IMR-90 (cell line): ENCODE measurements around the gene CTIF. TPM values are rescaled to one million over a fixed set of nuclear protein-coding genes. Genes with fewer than 3 reads are reported as not detected.

Experiments used
- ATAC-seq: fragments of 200-7000 bp; cut with Tn5 transposase; 2 replicates; pipeline ENCODE4 v1.9.1; 2020; ENCODE audit warnings: low read depth, mild to moderate bottlenecking, moderate library complexity
- BruUV-seq: library from RNA; stranded (reverse); fragments of 400-500 nt; replicated peaks from 2 replicates; lab custom pipeline; 2021; lab: Mats Ljungman, UMichigan
- CTCF ChIA-PET: fragments of 300-600 bp; formaldehyde crosslinking; extraction: SDS; loops from one replicate; lab custom pipeline; 2021; ENCODE audit warnings: antibody characterized with exemption; lab: Yijun Ruan, JAX
- POLR2A ChIA-PET: fragments of 300-600 bp; sonication (Branson Sonifier 250); formaldehyde crosslinking; loops from one replicate; lab custom pipeline; 2022; ENCODE audit warnings: antibody characterized with exemption; ENCODE audit not compliant: unreplicated experiment; lab: Charles Lee
- DNase-seq: peaks from one replicate; pipeline ENCODE4 v3.0.0; 2013
- H2AFZ ChIP-seq: replicated peaks from 2 replicates; pipeline ENCODE3; 2013; ENCODE audit warnings: low read length, mild to moderate bottlenecking; ENCODE audit not compliant: poor library complexity
- H2AK5ac ChIP-seq: 2 replicates; pipeline ENCODE4 v1.6.1; 2013; ENCODE audit warnings: low read depth, low read length, inconsistent platforms
- H2AK9ac ChIP-seq: replicated peaks from 2 replicates; pipeline ENCODE3; 2013; ENCODE audit warnings: mild to moderate bottlenecking, low read depth, low read length, moderate library complexity; ENCODE audit not compliant: poor library complexity
- H2BK120ac ChIP-seq: 2 replicates; pipeline ENCODE4 v1.6.1; 2013; ENCODE audit warnings: low read depth, low read length, inconsistent platforms
- H2BK15ac ChIP-seq: 3 replicates; pipeline ENCODE4 v1.6.1; 2013; ENCODE audit warnings: low read depth, low read length, inconsistent platforms
- H2BK20ac ChIP-seq: 2 replicates; pipeline ENCODE4 v1.6.1; 2013; ENCODE audit warnings: low read depth, mild to moderate bottlenecking, inconsistent platforms, low read length, moderate library complexity
- H2BK5ac ChIP-seq: 2 replicates; pipeline ENCODE4 v1.6.1; 2013; ENCODE audit warnings: mild to moderate bottlenecking, low read depth, low read length, inconsistent platforms; ENCODE audit not compliant: poor library complexity, severe bottlenecking
- H3K14ac ChIP-seq: replicated peaks from 2 replicates; pipeline ENCODE4 v1.6.1; 2013; ENCODE audit warnings: low read depth, low read length, inconsistent platforms
- H3K18ac ChIP-seq: 2 replicates; pipeline ENCODE4 v1.6.1; 2013; ENCODE audit warnings: low read depth, low read length, control low read depth
- H3K23ac ChIP-seq: 2 replicates; pipeline ENCODE4 v1.6.1; 2013; ENCODE audit warnings: low read depth, low read length, inconsistent platforms
- H3K27ac ChIP-seq: 2 replicates; pipeline ENCODE4 v1.5.1; 2013; ENCODE audit warnings: mild to moderate bottlenecking, control low read depth, low read length; ENCODE audit not compliant: insufficient read depth
- H3K27me3 ChIP-seq: 2 replicates; pipeline ENCODE4 v1.6.1; 2013; ENCODE audit warnings: low read length; ENCODE audit not compliant: control insufficient read depth, insufficient read depth
- H3K36me3 ChIP-seq: 2 replicates; pipeline ENCODE4 v1.6.1; 2013; ENCODE audit warnings: low read length, mixed read lengths; ENCODE audit not compliant: control insufficient read depth, insufficient read depth
- H3K4ac ChIP-seq: 2 replicates; pipeline ENCODE4 v1.6.1; 2013; ENCODE audit warnings: low read depth, low read length, inconsistent platforms
- H3K4me1 ChIP-seq: 2 replicates; pipeline ENCODE4 v1.6.1; 2013; ENCODE audit warnings: low read length, mixed read lengths; ENCODE audit not compliant: control insufficient read depth, insufficient read depth
- H3K4me2 ChIP-seq: 2 replicates; pipeline ENCODE4 v1.6.1; 2013; ENCODE audit warnings: low read depth, mild to moderate bottlenecking, control low read depth, low read length, moderate library complexity
- H3K4me3 ChIP-seq: 2 replicates; pipeline ENCODE4 v1.5.1; 2013; ENCODE audit warnings: low read depth, mild to moderate bottlenecking, control low read depth, low read length, moderate library complexity; ENCODE audit not compliant: insufficient read depth
- H3K56ac ChIP-seq: 2 replicates; pipeline ENCODE4 v1.6.1; 2013; ENCODE audit warnings: low read length, inconsistent platforms; ENCODE audit not compliant: insufficient read depth; ENCODE audit errors: extremely low read depth
- H3K79me1 ChIP-seq, 2 experiments: 2 replicates each; pipeline ENCODE4 v1.6.1; 2013; ENCODE audit warnings: low read length in 2 of 2, inconsistent platforms in 1 of 2, low read depth in 1 of 2
- H3K9ac ChIP-seq: 2 replicates; pipeline ENCODE4 v1.6.1; 2013; ENCODE audit warnings: low read depth, low read length, control low read depth
- H3K9me1 ChIP-seq: 2 replicates; pipeline ENCODE4 v1.6.1; 2013; ENCODE audit warnings: low read length, inconsistent platforms; ENCODE audit not compliant: insufficient read depth
- H3K9me3 ChIP-seq: 2 replicates; pipeline ENCODE4 v1.6.1; 2013; ENCODE audit warnings: low read length; ENCODE audit not compliant: control insufficient read depth, insufficient read depth
- H4K20me1 ChIP-seq: 2 replicates; pipeline ENCODE4 v1.6.1; 2013; ENCODE audit warnings: low read length, inconsistent platforms; ENCODE audit not compliant: insufficient read depth
- H4K5ac ChIP-seq: 2 replicates; pipeline ENCODE4 v1.6.1; 2013; ENCODE audit warnings: mild to moderate bottlenecking, low read depth, low read length, control low read depth
- H4K8ac ChIP-seq, 2 experiments: 2 replicates each; pipeline ENCODE4 v1.6.1; 2013; ENCODE audit warnings: low read depth in 2 of 2, low read length in 2 of 2, control low read depth in 1 of 2, inconsistent platforms in 1 of 2
- H4K91ac ChIP-seq: 2 replicates; pipeline ENCODE4 v1.6.1; 2013; ENCODE audit warnings: low read depth, low read length, inconsistent platforms; ENCODE audit not compliant: insufficient read depth
- BHLHE40 ChIP-seq: fragments of 150-350 bp; IDR thresholded peaks from 2 replicates; pipeline ENCODE4 v1.6.1; 2016; ENCODE audit warnings: mild to moderate bottlenecking, low read depth, low read length
- CEBPB ChIP-seq: IDR thresholded peaks from 2 replicates; pipeline ENCODE4 v1.6.1; 2012; ENCODE audit warnings: low read depth, low read length, improper control_type of control experiment
- CHD1 ChIP-seq: IDR thresholded peaks from 2 replicates; pipeline ENCODE4 v1.6.1; 2012; ENCODE audit warnings: low read depth, low read length, improper control_type of control experiment
- CTCF ChIP-seq: conservative IDR thresholded peaks from 2 replicates; pipeline ENCODE4 v1.5.1; 2012; ENCODE audit warnings: mild to moderate bottlenecking, low read depth, low read length, improper control_type of control experiment
- ELK1 ChIP-seq: fragments of 150-350 bp; IDR thresholded peaks from 2 replicates; pipeline ENCODE4 v1.6.1; 2016; ENCODE audit warnings: low read depth, mild to moderate bottlenecking, low read length, moderate library complexity, borderline replicate concordance
- FOS ChIP-seq: fragments of 150-350 bp; IDR thresholded peaks from 2 replicates; pipeline ENCODE4 v1.6.1; 2016; ENCODE audit warnings: low read depth, low read length
- MAFK ChIP-seq: IDR thresholded peaks from 2 replicates; pipeline ENCODE4 v1.6.1; 2012; ENCODE audit warnings: low read depth, low read length, improper control_type of control experiment
- MAZ ChIP-seq: IDR thresholded peaks from 2 replicates; pipeline ENCODE4 v1.6.1; 2012; ENCODE audit warnings: low read depth, mild to moderate bottlenecking, low read length, improper control_type of control experiment, moderate library complexity, borderline replicate concordance
- MXI1 ChIP-seq: IDR thresholded peaks from 2 replicates; pipeline ENCODE4 v1.6.1; 2012; ENCODE audit warnings: low read depth, mild to moderate bottlenecking, low read length, moderate library complexity, borderline replicate concordance
- NFE2L2 ChIP-seq: fragments of 150-350 bp; IDR thresholded peaks from 2 replicates; pipeline ENCODE4 v1.6.1; 2016; ENCODE audit warnings: low read depth, mild to moderate bottlenecking, low read length
- POLR2A ChIP-seq: IDR thresholded peaks from 2 replicates; pipeline ENCODE4 v1.6.1; 2012; ENCODE audit warnings: mild to moderate bottlenecking, low read depth, low read length
- RAD21 ChIP-seq: IDR thresholded peaks from 2 replicates; pipeline ENCODE4 v1.6.1; 2012; ENCODE audit warnings: low read length, improper control_type of control experiment
- RCOR1 ChIP-seq: IDR thresholded peaks from 2 replicates; pipeline ENCODE4 v1.6.1; 2012; ENCODE audit warnings: mild to moderate bottlenecking, low read length, improper control_type of control experiment; ENCODE audit not compliant: insufficient replicate concordance
- SMC3 ChIP-seq: fragments of 150-350 bp; IDR thresholded peaks from 2 replicates; pipeline ENCODE4 v1.6.1; 2016; ENCODE audit warnings: low read depth, mild to moderate bottlenecking, antibody characterized with exemption, low read length, moderate library complexity
- USF2 ChIP-seq: fragments of 150-350 bp; IDR thresholded peaks from 2 replicates; pipeline ENCODE4 v1.6.1; 2017; ENCODE audit warnings: mild to moderate bottlenecking, antibody characterized with exemption, low read length, low read depth
- WGBS, 2 experiments: methylation state at CpG; one replicate each; pipeline versions ENCODE4 v1.1.5 to v1.1.7; 2013; ENCODE audit warnings: missing lambda C conversion rate in 2 of 2; ENCODE audit not compliant: insufficient read length in 1 of 2; ENCODE audit errors: extremely low coverage in 2 of 2; 5-methylcytosine and 5-hydroxymethylcytosine counted together
- dilution Hi-C: fragments of 300-500 bp; cut with HindIII; formaldehyde crosslinking; loops from one replicate; pipeline ENCODE4 v1.14.3; 2018; ENCODE audit warnings: low sequenced_read_pairs; ENCODE audit not compliant: unreplicated experiment
- in situ Hi-C: fragments of 300-500 bp; cut with MboI; formaldehyde crosslinking; loops from 3 replicates; pipeline ENCODE4 v1.14.3; 2019; ENCODE audit warnings: low sequenced_read_pairs, inconsistent platforms, mixed read lengths
- intact Hi-C: fragments of 100-400 bp; cut with micrococcal nuclease; formaldehyde crosslinking; loops from 2 replicates; pipeline ENCODE4 v1.10.0; 2022
- polyA plus RNA-seq, 3 experiments: library from polyadenylated mRNA; depleted of rRNA; stranded (reverse); fragments of >200 nt; gene quantifications; 2 replicates each; pipeline ENCODE4 v1.2.3, GENCODE V29; 2012; ENCODE audit warnings: low replicate concordance in 1 of 3
- total RNA-seq: library from RNA; depleted of rRNA; stranded (reverse); fragments of >200 nt; gene quantifications from 2 replicates; pipeline ENCODE4 v1.2.3, GENCODE V29; 2012

Gene CTIF
- total and polyA plus RNA-seq, 2 of the 4 experiments (the other 2 are of a cell fraction), result 25.1 to 57.0 TPM

- Histone ChIP-seq H3K9me3 (no peaks in the 10 kb centered on the region), H3K4me3 (no peak overlapping the region), H3K4me2 (no peak overlapping the region), H3K27me3 (no peaks in the 10 kb centered on the region; the same call in 1 of the 2 replicates), H2AK9ac (no peak overlapping the region), H3K18ac (no peak overlapping the region), H2BK20ac (no peak overlapping the region), H3K27ac (no peak overlapping the region), H3K56ac (no peak overlapping the region), H4K8ac (no peak overlapping the region), H4K20me1 (no peaks in the 10 kb centered on the region), H3K23ac (no peak overlapping the region), H3K4ac (no peak overlapping the region; the same call in 1 of the 2 replicates), H3K9ac (no peak overlapping the region), H2BK120ac (peak overlapping the region; percentile 32; the same call in 1 of the 2 replicates), H2BK5ac (no peak overlapping the region), H2BK15ac (0 out of 3 replicates have a peak overlapping the region, but pooled peaks have one; percentile 36), H4K91ac (peak overlapping the region; percentile 29), H2AK5ac (peak overlapping the region; percentile 87), H3K36me3 (no peaks in the 10 kb centered on the region), H3K79me1 (peaks cover 0 to 3% of the 10 kb centered on the region in 2 experiments; a peak in 1 of 4 replicates), H3K4me1 (peaks cover 13% of the 10 kb centered on the region), H4K5ac (no peak overlapping the region), H3K14ac (no peak overlapping the region), H2AFZ (no peak overlapping the region), H3K9me1 (peaks cover 20% of the 10 kb centered on the region)
- ChIA-PET CTCF (no interaction called here), POLR2A (no interaction called here)
- intact Hi-C loops, result no loop called here
- WGBS, 2 experiments, result 92% methylated on average over 2 of the region's 15 CpGs; no CpG with 5 or more reads in 1 of the 2 experiments
- no TSS peak for BruUV-seq
- in situ Hi-C loops, result no loop called here
- ATAC-seq (no peak), DNase-seq (no peak)
- dilution Hi-C loops, result no loop called here
- TF ChIP-seq MXI1, result no peak
- no peak for TF ChIP-seq NFE2L2
- TF ChIP-seq SMC3, result no peak
- TF ChIP-seq BHLHE40, result no peak
- TF ChIP-seq POLR2A, result no peak
- no peak for TF ChIP-seq USF2
- TF ChIP-seq MAFK, result no peak
- no peak for TF ChIP-seq ELK1
- TF ChIP-seq RCOR1, result no peak
- TF ChIP-seq FOS, result no peak
- TF ChIP-seq CEBPB, result no peak
- no peak for TF ChIP-seq CTCF
- no peak for TF ChIP-seq CHD1
- no peak for TF ChIP-seq RAD21
- no peak for TF ChIP-seq MAZ
Measured at GRCh38 chr18:48875942-48876511, 337.2 kb downstream of the CTIF start.
